HG03159 (cell line): ENCODE results near the gene ATG9B.
A peak's percentile ranks its signal among the peaks of the same experiment; 100 is the strongest.

Source experiments
- ATAC-seq: cut with Tn5 transposase; IDR thresholded peaks from one replicate; pipeline ENCODE4 v1.9.1; 2021; ENCODE audit warnings: mild to moderate bottlenecking, moderate library complexity; ENCODE audit not compliant: unreplicated experiment

The ATG9B gene

DNA sequence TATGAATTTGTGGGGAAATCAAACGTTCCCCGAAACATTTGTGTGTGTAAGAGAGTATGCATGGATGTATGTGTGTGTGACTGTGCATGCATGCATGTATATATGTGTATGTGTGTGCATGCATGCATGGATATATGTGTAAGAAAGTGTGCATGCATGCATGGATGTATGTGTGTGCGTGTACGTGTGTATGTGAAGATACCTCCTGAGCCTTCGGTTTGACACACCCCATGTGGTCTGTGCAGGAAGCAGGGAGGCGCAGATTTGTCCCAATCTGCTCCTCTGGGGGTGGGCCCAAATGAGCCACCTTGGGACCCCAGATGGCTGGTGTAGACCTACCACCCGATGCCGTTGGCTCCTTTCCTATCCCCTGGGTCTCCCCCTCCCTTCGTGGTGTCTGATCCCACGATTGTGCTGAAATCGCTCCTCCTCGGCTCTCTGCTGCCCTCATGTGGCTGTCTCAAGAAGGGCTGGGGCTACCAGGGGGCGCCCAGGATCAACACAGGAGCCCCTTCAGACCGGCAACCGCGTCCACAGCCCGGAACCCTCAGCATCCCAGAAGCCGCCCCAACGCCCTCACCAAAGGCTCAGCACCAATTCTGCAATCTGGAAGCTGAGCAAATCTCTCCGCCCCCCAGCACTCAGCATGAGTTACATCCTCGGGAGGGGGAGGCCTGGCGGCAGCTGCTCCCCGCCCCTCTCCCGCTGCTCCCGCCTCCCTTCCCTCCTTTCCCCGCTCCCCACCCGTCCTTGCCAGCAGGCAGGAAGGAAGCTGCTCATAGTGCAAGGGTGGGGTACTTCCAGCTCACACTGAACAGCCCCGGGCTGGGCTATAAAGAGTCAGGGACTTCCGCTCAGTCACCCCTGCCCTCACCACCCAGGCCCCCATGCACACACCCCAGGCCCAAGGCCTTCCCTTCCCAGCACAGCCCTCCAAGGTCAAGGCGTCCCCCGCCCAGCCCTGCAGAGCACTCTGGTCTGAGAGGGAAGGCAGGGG is 35.8 kb downstream of the ATG9B start:
- no peak for ATAC-seq

DNA sequence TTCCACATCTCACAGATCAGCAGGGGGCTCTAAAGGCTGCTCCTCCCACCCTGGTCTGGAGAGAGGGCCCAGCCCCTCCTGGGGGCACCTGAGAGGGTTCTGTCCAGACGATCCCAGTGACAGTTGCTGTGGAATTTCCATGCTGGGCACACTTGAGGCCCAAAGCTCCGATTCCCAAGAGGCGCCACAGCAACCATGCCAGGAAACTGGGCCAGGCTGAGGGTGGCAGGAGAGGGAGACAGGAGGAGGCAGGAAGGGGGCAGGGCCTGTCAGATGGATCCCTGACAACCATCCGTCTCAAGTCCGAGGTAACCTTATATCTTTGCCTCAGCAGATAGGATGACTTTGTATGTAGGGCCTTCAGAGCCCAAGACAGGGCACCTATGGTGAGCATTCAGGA is 37.7 kb downstream of the ATG9B start:
- ATAC-seq: no peak

- ATAC-seq: no peak
These were observed 38.2 kb downstream of the ATG9B start for GRCh38 chr7:150986099-150986512.

DNA sequence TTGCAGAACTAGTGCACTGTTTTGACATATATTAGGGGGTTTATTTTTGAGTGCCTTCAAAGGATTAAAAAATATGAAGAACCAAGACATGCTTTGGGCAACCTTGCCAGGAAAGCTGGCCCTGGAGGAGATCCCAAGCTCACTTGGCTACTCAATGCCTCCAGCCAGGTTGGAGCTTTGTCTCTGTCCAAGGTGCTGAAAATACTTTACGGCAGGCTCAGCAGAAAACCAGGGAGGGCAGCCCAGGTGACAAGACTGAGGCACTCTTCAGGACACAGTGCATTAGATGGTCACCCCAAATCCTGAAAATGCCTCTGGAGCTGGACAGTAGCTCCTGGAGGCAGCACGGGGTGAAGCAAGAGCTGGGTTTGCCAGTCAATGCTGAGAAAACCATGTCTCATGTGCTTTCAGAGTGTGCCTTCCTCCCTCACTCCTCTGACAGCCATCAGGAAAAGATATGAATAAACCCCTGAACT is 40.4 kb downstream of the ATG9B start:
- no peak for ATAC-seq

DNA sequence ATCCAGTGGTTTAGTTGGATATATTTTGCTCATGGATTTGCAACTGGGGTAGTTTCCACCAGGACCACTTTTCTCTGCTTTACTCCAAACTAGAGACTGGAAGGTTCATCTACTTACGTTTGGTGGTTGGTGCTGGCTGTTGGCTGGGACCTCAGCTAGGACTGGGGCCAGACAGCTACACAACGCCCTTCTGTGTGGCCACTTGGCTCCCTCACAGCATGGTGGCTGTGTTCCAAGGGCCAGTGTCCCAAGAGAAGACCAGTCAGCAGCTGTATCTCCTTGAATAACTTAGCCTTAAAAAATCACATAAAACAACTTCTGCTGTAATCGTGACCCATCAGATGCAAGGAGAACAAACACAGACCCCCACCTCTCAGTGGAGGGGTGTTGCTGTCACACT is 41.9 kb downstream of the ATG9B start:
- ATAC-seq: no peak

- no peak for ATAC-seq
These were observed 42.6 kb downstream of the ATG9B start for GRCh38 chr7:150981644-150982043.

DNA sequence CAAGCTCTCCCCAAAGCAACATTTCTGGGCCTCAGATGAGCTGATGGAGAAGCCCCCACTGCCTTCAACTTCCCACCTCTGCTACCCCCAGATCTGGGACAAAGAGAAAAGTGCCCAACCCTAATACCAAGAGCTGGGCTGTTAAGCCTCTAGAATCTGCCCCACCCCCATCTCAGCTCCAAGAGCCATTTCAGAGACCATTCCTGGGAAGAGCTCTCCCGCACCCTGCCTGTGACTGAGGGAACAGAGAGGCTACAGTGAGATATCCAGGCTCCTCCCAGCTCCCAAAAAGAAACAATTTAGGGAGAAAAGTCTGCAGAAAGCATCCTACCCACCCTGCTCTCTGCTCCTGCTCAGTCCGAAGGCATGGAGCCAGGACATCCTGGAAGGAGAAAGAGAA is 43.6 kb downstream of the ATG9B start:
- no peak for ATAC-seq

DNA sequence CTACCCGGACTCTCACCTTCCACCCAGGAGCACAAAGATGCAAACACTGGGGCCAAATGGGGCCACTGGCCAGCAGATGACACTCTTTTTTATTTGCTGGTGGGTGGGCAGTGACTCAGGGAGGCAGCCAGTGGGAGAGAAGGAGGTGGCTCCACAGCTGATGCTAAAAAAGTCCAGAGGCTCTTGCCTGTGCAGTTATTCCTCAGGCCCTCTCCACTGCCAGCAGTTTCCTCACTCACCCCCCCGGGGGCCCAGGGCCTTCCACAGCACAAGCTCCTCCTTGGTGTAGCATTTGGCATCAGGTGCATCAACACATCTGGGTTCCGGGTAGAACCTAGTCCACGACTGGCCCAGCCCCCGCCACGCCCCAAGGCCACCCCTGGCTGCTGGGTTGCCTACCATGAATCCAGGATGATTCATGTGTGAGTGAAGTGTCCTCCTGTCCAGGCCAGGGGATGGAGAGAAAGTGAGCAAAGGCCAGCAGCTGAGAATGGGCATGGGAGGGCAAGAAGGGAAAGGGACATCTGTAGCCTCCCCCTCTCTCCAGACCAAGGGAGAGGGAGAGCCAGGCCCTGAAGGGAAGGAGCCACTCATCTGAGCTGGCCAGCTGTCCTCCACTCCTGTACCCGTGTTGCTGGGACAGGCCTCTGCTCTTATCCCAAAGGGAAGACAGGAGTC is 44.4 kb downstream of the ATG9B start:
- ATAC-seq: no peak

GRCh38 chr7:150978126-150978789 is 46.0 kb downstream of the ATG9B start, which contains the start of gene KCNH2:
KCNH2 (minus strand) TSS chr7:150978321; CDS start chr7:150977913, 408 bp downstream.
- ATAC-seq: no peak

DNA sequence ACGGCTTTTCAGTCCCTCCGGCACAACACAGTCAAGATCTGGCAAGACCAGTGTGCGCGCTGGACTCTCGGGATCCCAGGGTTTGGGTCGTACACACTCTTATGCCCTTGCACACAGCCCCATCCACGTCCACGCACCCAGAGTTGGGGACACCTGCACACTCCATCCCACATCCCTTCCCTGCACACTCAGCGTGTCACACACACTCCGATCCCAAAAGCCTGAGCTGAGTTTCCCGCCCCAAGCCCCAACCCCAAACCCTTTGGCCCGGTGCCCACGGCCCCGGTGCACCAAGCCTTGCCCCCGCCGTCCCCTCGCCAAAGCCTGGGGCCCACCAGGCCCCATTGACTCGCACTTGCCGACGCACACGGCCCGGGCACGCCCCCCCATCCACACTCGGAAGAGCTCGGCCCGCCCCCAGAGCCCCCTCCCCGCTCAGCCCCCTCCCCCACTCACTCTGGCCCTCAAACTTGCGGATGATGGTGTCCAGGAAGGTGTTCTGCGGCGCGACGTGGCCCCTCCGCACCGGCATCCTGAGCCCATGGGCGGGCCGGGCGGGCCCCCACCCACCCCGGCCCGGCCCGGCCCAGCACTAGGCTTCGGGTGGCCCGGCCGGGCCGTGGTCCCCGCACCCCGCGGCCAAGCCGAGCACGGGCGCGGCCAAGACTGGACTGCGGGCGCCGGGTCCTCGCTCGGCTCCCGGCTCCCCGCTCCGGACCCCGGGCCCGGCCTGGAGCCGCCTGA is 46.7 kb downstream of the ATG9B start:
- no peak for ATAC-seq

DNA sequence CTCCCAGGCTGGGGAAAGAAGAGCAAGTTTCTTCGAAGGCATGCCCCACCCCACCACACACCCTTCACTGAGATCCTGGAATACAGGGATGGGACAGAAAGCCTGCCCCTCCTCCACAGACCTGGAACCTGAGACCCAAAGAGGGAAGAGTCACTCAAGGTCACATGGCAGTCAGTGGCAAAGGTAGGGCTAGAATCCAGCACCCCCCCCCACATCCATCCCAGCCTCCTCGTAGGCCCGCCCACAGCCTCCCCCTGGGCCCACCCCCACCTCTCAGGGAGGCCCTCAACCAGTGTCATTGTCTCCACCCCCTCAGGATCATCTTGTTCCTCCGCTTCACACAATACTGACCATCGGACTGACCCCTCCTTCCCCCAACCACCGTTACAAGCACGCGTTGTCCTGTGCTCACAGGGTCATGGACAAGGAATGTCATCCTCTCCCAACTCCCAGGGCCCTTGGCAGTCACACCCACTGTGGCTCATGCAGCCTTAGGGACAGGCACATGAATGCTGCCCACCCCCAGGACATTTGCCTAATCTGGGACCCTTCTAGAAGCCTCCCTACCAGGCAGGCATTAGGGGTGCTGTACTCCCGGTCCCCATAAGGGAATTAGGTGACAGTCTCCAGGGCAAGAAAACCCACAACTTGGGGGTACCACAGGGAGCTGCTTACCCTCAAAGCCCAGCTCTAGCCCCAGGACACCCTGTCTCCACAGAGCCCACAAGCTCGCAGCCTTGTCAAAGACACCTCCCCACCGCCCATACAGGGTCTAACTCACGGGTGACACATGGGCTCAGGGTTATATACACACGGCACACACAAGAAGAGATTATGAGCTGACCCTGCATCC is 47.5 kb downstream of the ATG9B start:
- no peak for ATAC-seq

GRCh38 chr7:150975536-150976319 is 48.6 kb downstream of the ATG9B start:
- ATAC-seq: no peak

- ATAC-seq: peak; percentile 60
These were observed 49.6 kb downstream of the ATG9B start for GRCh38 chr7:150974468-150975391.

DNA sequence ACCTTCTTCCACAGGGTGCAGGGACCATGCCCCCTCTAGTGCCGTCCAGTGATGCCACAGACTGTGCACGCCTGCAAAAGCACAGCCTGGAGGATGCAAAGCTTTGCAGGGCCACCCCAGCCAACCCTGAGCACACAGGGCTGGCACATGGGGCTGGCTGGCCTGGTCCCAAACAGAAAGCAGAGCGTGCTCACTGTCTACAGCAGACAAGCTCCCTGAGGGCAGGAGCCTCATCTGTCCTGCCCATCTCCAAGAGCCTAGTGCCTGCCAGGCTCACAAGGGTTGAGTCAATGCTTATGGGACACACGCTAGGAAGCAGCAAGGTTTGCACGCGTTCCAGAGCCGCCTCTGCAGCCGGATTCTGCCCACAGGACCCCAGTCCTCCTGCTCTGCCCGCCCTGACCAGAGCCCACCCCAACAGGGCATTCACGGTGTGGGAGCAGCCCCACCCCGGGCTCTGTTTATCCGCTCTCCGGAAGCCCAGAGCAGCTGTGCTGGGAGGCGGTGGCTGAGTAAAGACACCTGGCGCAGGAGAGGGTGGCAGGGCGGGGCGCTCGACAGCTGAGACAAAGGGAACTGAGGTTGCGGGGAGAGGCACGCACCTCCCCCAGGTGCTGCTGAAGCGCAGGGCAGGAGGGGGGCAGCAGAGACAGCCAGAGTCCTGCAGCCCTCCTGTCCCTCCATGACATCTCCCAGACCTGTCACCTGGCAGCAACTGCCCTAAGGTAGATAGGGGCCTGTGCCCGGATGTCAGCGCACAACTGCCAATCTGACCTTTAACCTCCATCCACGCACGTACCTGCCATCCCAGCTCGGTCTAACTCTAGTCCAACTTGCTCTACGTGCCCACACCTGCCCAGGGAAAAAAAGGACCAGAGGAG is 50.5 kb downstream of the ATG9B start:
- ATAC-seq: no peak

DNA sequence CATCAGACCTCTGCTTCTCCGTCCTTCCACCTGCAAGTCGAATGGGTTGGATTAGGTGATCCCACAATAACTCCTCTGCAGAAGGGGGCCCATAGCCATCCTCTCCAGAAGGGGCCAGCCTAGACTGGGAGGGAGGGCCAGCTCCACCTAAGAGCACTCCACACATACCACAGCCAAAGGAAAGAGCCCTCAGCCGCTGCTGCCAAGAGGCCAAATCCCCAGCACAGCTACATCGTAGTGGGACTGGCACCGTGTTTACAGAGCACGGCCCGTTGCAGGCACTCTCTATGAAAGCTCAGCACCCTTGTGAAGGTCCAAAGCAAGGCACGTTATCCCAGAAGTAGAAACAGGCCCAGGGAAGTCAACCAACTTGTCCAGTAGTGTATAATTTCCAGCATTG is 51.6 kb downstream of the ATG9B start:
- no peak for ATAC-seq

DNA sequence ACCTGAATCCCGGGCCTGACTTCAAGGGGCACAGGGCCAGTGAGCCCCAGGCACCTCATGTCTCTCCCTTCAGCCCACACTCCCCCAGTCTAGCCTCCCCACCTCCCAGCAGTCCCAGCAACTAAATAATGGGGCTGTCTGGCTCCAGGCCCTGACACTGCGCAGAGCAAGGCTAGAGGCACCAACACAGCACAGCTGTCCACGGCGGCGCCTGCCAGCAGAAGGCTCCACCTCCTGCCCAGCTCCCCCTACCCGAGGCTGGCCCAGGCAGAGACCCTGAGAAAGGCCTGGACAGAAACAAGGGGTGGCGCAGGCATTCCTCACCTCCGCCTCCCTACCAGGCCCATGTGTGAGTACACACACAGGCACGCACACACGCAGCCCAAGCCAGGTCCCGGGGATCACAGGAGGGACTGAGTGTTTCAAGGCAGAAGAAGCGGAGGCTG is 52.2 kb downstream of the ATG9B start:
- ATAC-seq: no peak
